ENCODE results near the gene PEX7.
"Not testable (repeated sequence)": the region's sequence is repeated elsewhere in the genome, so short reads cannot be mapped to it uniquely, and the experiment has no call there.

The PEX7 gene

GRCh38 chr6:136869451-136869850 lies 47.1 kb downstream of the PEX7 start:
- Histone ChIP-seq H3K27ac (ENCODE audit: low read length) (no peak overlapping the region), H3K4me2 (ENCODE audit: low read depth, low read length) (no peak overlapping the region), H3K4me1 (ENCODE audit: low read length) (no peaks in the 10 kb centered on the region), H4K20me1 (ENCODE audit: insufficient read depth, low read length) (no peaks in the 10 kb centered on the region), H2AFZ (ENCODE audit: low read length) (no peak overlapping the region), H3K9me3 (replicated peaks; ENCODE audit: insufficient read depth, low read length) (no peaks in the 10 kb centered on the region), H3K79me2 (ENCODE audit: low read length) (no peaks in the 10 kb centered on the region), H3K9ac (ENCODE audit: low read length) (no peak overlapping the region), H3K9me2 (replicated peaks; ENCODE audit: insufficient read depth, low read length) (no peaks in the 10 kb centered on the region), H3F3A (ENCODE audit: insufficient read depth, low read length) (no peaks in the 10 kb centered on the region), H3K27me3 (replicated peaks; ENCODE audit: insufficient read depth, low read length) (no peaks in the 10 kb centered on the region), H3K4me3 (ENCODE audit: low read length) (no peak overlapping the region), H3K36me3 (replicated peaks; ENCODE audit: insufficient read depth, low read length) (no peaks in the 10 kb centered on the region)
- TF ChIP-seq CTCF (IDR thresholded peaks at IDR 0.05; ENCODE audit: low read length) (no peak), EZH2phosphoT487 (IDR thresholded peaks at IDR 0.05; ENCODE audit: low read length) (no peak), EZH2 (optimal IDR thresholded peaks at IDR 0.05; ENCODE audit: low read depth, low read length) (no peak)
- DNase-seq = no peak

DNA sequence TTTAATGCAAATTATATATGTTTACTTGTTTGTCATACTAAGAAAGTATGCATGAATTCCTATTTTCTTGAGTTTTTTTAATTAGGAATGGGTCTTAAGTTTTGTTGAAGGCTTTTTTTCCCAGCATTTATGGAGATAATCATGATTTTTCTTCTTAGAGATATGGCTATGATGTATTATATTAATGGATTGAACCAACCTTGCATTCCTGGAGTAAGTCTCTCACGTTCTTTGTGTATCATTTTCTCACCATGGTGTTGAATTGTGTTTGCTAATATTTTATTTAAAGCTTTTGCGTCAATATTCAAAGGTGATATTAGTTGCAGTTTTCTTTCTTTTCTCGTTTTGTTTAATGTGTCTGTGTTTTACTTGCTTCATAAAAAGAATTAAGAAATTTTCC lies 51.4 kb downstream of the PEX7 start:
- Histone ChIP-seq H3K9ac (ENCODE audit: low read length) (no peak overlapping the region), H3K9me3 (replicated peaks; ENCODE audit: insufficient read depth, low read length) (no peaks in the 10 kb centered on the region), H3K27ac (ENCODE audit: low read length) (no peak overlapping the region), H3K36me3 (replicated peaks; ENCODE audit: insufficient read depth, low read length) (no peaks in the 10 kb centered on the region), H3K4me3 (ENCODE audit: low read length) (no peak overlapping the region), H3K27me3 (replicated peaks; ENCODE audit: insufficient read depth, low read length) (no peaks in the 10 kb centered on the region), H2AFZ (ENCODE audit: low read length) (no peak overlapping the region), H3K4me2 (ENCODE audit: low read depth, low read length) (no peak overlapping the region), H3K9me2 (replicated peaks; ENCODE audit: insufficient read depth, low read length) (no peaks in the 10 kb centered on the region), H3K79me2 (ENCODE audit: low read length) (no peaks in the 10 kb centered on the region), H3F3A (ENCODE audit: insufficient read depth, low read length) (no peaks in the 10 kb centered on the region), H3K4me1 (ENCODE audit: low read length) (no peaks in the 10 kb centered on the region), H4K20me1 (ENCODE audit: insufficient read depth, low read length) (no peaks in the 10 kb centered on the region)
- DNase-seq = no peak
- TF ChIP-seq EZH2 (optimal IDR thresholded peaks at IDR 0.05; ENCODE audit: low read depth, low read length) = no peak
- TF ChIP-seq EZH2phosphoT487 (IDR thresholded peaks at IDR 0.05; ENCODE audit: low read length) = no peak
- TF ChIP-seq CTCF (IDR thresholded peaks at IDR 0.05; ENCODE audit: low read length) = no peak

- not testable (repeated sequence) for H3F3A ChIP-seq (ENCODE audit: insufficient read depth, low read length); H4K20me1 ChIP-seq (ENCODE audit: insufficient read depth, low read length); H2AFZ ChIP-seq (ENCODE audit: low read length); H3K27ac ChIP-seq (ENCODE audit: low read length); H3K4me2 ChIP-seq (ENCODE audit: low read depth, low read length); H3K9me3 ChIP-seq (replicated peaks; ENCODE audit: insufficient read depth, low read length); H3K9me2 ChIP-seq (replicated peaks; ENCODE audit: insufficient read depth, low read length); H3K9ac ChIP-seq (ENCODE audit: low read length); H3K4me3 ChIP-seq (ENCODE audit: low read length); H3K79me2 ChIP-seq (ENCODE audit: low read length); H3K36me3 ChIP-seq (replicated peaks; ENCODE audit: insufficient read depth, low read length); H3K4me1 ChIP-seq (ENCODE audit: low read length); DNase-seq; H3K27me3 ChIP-seq (replicated peaks; ENCODE audit: insufficient read depth, low read length)
Measured at GRCh38 chr6:136876469-136876868, 54.1 kb downstream of the PEX7 start.

- Histone ChIP-seq H3K27me3 (replicated peaks; ENCODE audit: insufficient read depth, low read length) (no peaks in the 10 kb centered on the region), H3F3A (ENCODE audit: insufficient read depth, low read length) (no peaks in the 10 kb centered on the region), H3K27ac (ENCODE audit: low read length) (no peak overlapping the region), H2AFZ (ENCODE audit: low read length) (no peak overlapping the region), H3K4me1 (ENCODE audit: low read length) (no peaks in the 10 kb centered on the region), H3K4me3 (ENCODE audit: low read length) (no peak overlapping the region), H4K20me1 (ENCODE audit: insufficient read depth, low read length) (no peaks in the 10 kb centered on the region), H3K4me2 (ENCODE audit: low read depth, low read length) (no peak overlapping the region), H3K9ac (ENCODE audit: low read length) (no peak overlapping the region), H3K36me3 (replicated peaks; ENCODE audit: insufficient read depth, low read length) (no peaks in the 10 kb centered on the region), H3K79me2 (ENCODE audit: low read length) (no peaks in the 10 kb centered on the region), H3K9me2 (replicated peaks; ENCODE audit: insufficient read depth, low read length) (no peaks in the 10 kb centered on the region), H3K9me3 (replicated peaks; ENCODE audit: insufficient read depth, low read length) (no peaks in the 10 kb centered on the region)
- DNase-seq = no peak
- TF ChIP-seq CTCF (IDR thresholded peaks at IDR 0.05; ENCODE audit: low read length) (no peak), EZH2phosphoT487 (IDR thresholded peaks at IDR 0.05; ENCODE audit: low read length) (no peak)
Measured at GRCh38 chr6:136880748-136881460, 58.5 kb downstream of the PEX7 start.
